AG10803 (cell line): ENCODE results near the gene ARHGAP23.

Experiments
- DNase-seq: peaks from one replicate; pipeline ENCODE4 v3.0.0; 2010; ENCODE audit warnings: low read depth
- H3K4me3 ChIP-seq: 2 replicates; pipeline ENCODE4 v1.5.1; 2011; ENCODE audit warnings: mild to moderate bottlenecking, low read length, control low read depth
- CTCF ChIP-seq: conservative IDR thresholded peaks from 2 replicates; pipeline ENCODE4 v1.5.1; 2011; ENCODE audit warnings: mild to moderate bottlenecking, low read length, control low read depth, inconsistent platforms

ARHGAP23 gene

DNA sequence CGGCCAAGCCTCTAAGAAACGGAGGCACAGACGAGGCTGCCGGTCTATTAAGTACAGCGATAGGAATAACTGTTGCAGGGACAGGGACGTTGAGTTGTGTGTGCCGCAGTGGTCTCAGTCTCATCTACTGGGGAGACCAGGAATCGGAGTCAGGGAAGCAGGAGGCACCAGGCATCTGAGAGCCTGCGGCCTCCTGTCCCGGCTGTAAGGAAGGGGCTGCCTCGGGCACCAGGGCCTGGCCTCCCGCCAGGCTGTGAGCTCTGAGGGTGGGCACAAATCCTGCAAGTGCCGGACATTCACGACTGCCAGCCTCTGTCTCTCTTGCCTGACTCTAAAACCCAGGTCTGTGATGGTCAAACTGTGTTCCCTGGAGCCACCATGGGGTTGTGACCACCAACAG is 76.0 kb downstream of the ARHGAP23 start:
- no peak for DNase-seq
- no peak overlapping the region for H3K4me3 ChIP-seq
- no peak for TF ChIP-seq CTCF

GRCh38 chr17:38507436-38507835 is 79.2 kb downstream of the ARHGAP23 start:
- DNase-seq, result no peak
- TF ChIP-seq CTCF, result peak; percentile 15; the same call in 1 of the 2 replicates
- H3K4me3 ChIP-seq, result no peak overlapping the region

DNA sequence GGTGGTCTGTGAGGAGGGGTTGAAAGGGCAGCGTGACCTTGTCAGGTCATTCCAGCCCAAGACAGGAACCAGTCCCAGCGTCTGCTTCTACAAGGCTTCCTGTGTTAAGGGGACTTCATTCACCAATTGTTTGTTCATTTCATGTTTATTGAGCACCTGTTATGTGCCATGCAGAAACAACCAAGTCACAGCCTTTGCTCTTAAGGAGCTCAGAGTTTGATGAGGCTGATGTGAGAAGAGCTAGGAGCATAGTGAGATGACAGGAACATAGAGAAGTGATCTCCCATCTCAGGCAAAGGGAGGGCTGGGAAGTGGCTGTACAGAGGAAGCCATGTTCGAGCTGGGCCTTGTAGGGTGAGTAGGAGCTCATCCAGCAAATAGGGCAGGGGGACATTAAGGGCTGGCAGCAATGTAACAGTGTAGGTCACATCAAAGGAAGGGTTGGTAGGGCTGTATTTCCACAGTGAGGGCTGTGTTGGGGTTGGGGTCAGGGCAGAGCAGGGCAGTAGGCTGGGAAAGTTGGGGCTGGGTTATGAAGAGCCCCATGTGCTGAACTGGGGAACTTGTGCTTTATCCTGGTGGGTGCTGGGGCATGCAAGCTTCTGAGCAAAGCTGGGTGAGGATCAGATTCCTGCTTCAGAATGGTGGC is 79.8 kb downstream of the ARHGAP23 start:
- no peak for DNase-seq
- no peak overlapping the region for H3K4me3 ChIP-seq
- TF ChIP-seq CTCF, result no peak

GRCh38 chr17:38508570-38508950 is 80.3 kb downstream of the ARHGAP23 start:
- DNase-seq, result no peak
- TF ChIP-seq CTCF, result no peak
- H3K4me3 ChIP-seq, result no peak overlapping the region

GRCh38 chr17:38508954-38509771 is 80.9 kb downstream of the ARHGAP23 start:
- TF ChIP-seq CTCF, result peak; percentile 82
- peak; percentile 93 for DNase-seq
- H3K4me3 ChIP-seq, result no peak overlapping the region

GRCh38 chr17:38509772-38510420 is 81.6 kb downstream of the ARHGAP23 start:
- no peak for TF ChIP-seq CTCF
- no peak for DNase-seq
- no peak overlapping the region for H3K4me3 ChIP-seq
